ENCODE measurements around the gene CDKN2D. TPM values are rescaled to one million over a fixed set of nuclear protein-coding genes. Genes with fewer than 3 reads are reported as not detected.
"Not testable (repeated sequence)": the region's sequence is repeated elsewhere in the genome, so short reads cannot be mapped to it uniquely, and the experiment has no call there.

Gene CDKN2D
- total RNA-seq, 1 donor from 2014 or later, result 3.4 TPM

DNA sequence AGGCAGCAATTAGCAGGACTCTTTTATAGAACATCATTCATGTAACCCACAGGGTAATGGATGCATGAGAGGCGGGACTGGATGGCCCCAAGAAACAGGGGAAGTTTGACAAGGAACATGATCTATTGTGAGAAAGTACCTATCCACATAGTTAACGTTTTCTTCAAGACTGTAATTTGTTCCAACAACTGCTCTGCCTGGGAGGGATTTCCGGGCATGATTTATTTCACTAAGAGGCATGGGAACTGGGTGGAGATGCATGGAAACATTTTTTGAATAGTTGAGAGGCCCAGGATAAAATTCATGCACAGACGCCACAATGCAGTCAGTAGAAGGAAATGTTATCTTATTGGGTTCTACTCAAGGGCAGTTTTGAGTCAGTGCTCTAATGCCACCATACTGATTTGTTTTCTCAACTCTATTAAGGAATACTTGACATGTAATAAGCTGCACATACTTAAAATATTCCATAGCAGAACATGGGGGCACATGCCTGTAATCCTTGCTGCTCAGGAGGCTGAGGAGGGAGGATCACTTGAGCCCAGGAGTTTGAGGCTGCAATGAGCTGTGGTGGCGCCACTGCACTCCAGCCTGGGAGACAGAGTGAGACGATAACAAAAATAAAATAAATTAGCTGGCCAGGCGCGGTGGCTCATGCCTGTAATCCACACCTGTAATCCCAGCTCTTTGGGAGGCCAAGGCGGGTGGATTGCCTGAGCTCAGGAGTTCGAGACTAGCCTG lies 35.0 kb downstream of the CDKN2D start:
- TF ChIP-seq EZH2phosphoT487 (IDR thresholded peaks at IDR 0.05) (no peak), CTCF (IDR thresholded peaks at IDR 0.05) (no peak), EZH2 (IDR thresholded peaks at IDR 0.05) (no peak)
- H3K9ac ChIP-seq, result no peak overlapping the region
- no peak overlapping the region for H2AFZ ChIP-seq (replicated peaks)
- H3K4me1 Mint-ChIP-seq, result no peaks in the 10 kb centered on the region
- no peaks in the 10 kb centered on the region for H3K4me1 ChIP-seq
- peaks cover 11% of the 10 kb centered on the region for H3K27me3 Mint-ChIP-seq (ENCODE audit: insufficient read depth, low read depth)
- H3K4me3 Mint-ChIP-seq, result no peak overlapping the region
- H3K9me3 Mint-ChIP-seq, result no peaks in the 10 kb centered on the region
- H3K27ac Mint-ChIP-seq, result no peak overlapping the region
- H3K36me3 ChIP-seq, result no peaks in the 10 kb centered on the region
- H3F3A ChIP-seq (ENCODE audit: low read depth), result no peaks in the 10 kb centered on the region
- no peak overlapping the region for H3K4me2 ChIP-seq
- no peaks in the 10 kb centered on the region for H3K9me3 ChIP-seq (ENCODE audit: low read depth)
- no peak overlapping the region for H3K27ac ChIP-seq
- H3K36me3 Mint-ChIP-seq, result no peaks in the 10 kb centered on the region
- no peak overlapping the region for H3K4me3 ChIP-seq
- no peaks in the 10 kb centered on the region for H3K79me2 ChIP-seq (ENCODE audit: low read depth)
- no peaks in the 10 kb centered on the region for H4K20me1 ChIP-seq (ENCODE audit: low read depth)
- no peak for DNase-seq (ENCODE audit: low spot score)
- no peaks in the 10 kb centered on the region for H3K27me3 ChIP-seq

DNA sequence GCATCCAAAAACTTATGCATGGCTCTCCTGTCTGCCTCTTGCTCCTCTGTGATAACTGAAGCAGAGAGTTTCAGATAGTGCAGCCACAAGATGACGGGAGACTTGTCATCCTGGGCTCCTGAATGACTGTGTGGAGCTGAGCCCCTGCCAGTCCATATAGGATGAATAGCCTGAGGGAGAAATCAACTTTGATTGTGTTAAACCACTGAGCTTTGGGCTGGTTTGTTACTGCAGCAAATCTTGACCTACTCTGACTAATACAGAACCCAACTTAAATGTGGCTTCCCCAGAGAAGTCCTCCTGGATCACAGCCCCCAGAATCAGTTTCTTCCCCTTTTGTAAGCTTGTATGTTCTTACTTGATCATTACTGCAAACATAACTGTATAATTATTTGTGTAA lies 36.3 kb downstream of the CDKN2D start:
- H3K27me3 ChIP-seq, result no peaks in the 10 kb centered on the region
- H3K4me1 ChIP-seq, result no peaks in the 10 kb centered on the region
- Mint-ChIP-seq H3K36me3 (no peaks in the 10 kb centered on the region), H3K27ac (no peak overlapping the region), H3K4me3 (no peak overlapping the region), H3K9me3 (no peaks in the 10 kb centered on the region), H3K4me1 (no peaks in the 10 kb centered on the region), H3K27me3 (ENCODE audit: insufficient read depth, low read depth) (peaks cover 11% of the 10 kb centered on the region)
- H3K9ac ChIP-seq, result no peak overlapping the region
- H3F3A ChIP-seq (ENCODE audit: low read depth), result no peaks in the 10 kb centered on the region
- H3K27ac ChIP-seq, result no peak overlapping the region
- H3K9me3 ChIP-seq (ENCODE audit: low read depth), result no peaks in the 10 kb centered on the region
- no peak for DNase-seq (ENCODE audit: low spot score)
- no peak overlapping the region for H3K4me2 ChIP-seq
- no peak overlapping the region for H3K4me3 ChIP-seq
- H3K79me2 ChIP-seq (ENCODE audit: low read depth), result no peaks in the 10 kb centered on the region
- no peak overlapping the region for H2AFZ ChIP-seq (replicated peaks)
- H4K20me1 ChIP-seq (ENCODE audit: low read depth), result no peaks in the 10 kb centered on the region
- TF ChIP-seq EZH2phosphoT487 (IDR thresholded peaks at IDR 0.05) (no peak), CTCF (IDR thresholded peaks at IDR 0.05) (no peak), EZH2 (IDR thresholded peaks at IDR 0.05) (no peak)
- H3K36me3 ChIP-seq, result no peaks in the 10 kb centered on the region

GRCh38 chr19:10526887-10527286 lies 41.9 kb downstream of the CDKN2D start:
- not testable (repeated sequence) for H3K27ac Mint-ChIP-seq

GRCh38 chr19:10525636-10526035 lies 43.1 kb downstream of the CDKN2D start:
- Histone ChIP-seq H3K36me3 (no peaks in the 10 kb centered on the region), H3K4me1 (no peaks in the 10 kb centered on the region), H3K4me2 (no peak overlapping the region), H3F3A (ENCODE audit: low read depth) (no peaks in the 10 kb centered on the region), H3K9ac (no peak overlapping the region), H3K79me2 (ENCODE audit: low read depth) (no peaks in the 10 kb centered on the region), H3K27ac (no peak overlapping the region), H4K20me1 (ENCODE audit: low read depth) (no peaks in the 10 kb centered on the region), H3K4me3 (no peak overlapping the region), H2AFZ (replicated peaks) (no peak overlapping the region), H3K27me3 (peaks cover 4% of the 10 kb centered on the region), H3K9me3 (ENCODE audit: low read depth) (no peaks in the 10 kb centered on the region)
- Mint-ChIP-seq H3K4me3 (no peak overlapping the region), H3K4me1 (no peaks in the 10 kb centered on the region), H3K27me3 (ENCODE audit: insufficient read depth, low read depth) (peaks cover 2% of the 10 kb centered on the region), H3K36me3 (no peaks in the 10 kb centered on the region), H3K27ac (no peak overlapping the region), H3K9me3 (no peaks in the 10 kb centered on the region)
- TF ChIP-seq EZH2phosphoT487 (IDR thresholded peaks at IDR 0.05) (no peak), CTCF (IDR thresholded peaks at IDR 0.05) (no peak), EZH2 (IDR thresholded peaks at IDR 0.05) (no peak)
- DNase-seq (ENCODE audit: low spot score), result no peak

More at GRCh38 chr19:10526887-10527286, 41.9 kb downstream of the CDKN2D start:
- H3K9me3 Mint-ChIP-seq; H3K4me3 ChIP-seq; H3K27me3 ChIP-seq; H3F3A ChIP-seq (ENCODE audit: low read depth); H4K20me1 ChIP-seq (ENCODE audit: low read depth); H3K4me3 Mint-ChIP-seq; H3K36me3 Mint-ChIP-seq; H2AFZ ChIP-seq (replicated peaks); H3K4me1 Mint-ChIP-seq; H3K27ac ChIP-seq; H3K4me2 ChIP-seq; H3K36me3 ChIP-seq; H3K9me3 ChIP-seq (ENCODE audit: low read depth); DNase-seq (ENCODE audit: low spot score); H3K4me1 ChIP-seq; H3K79me2 ChIP-seq (ENCODE audit: low read depth); H3K27me3 Mint-ChIP-seq (ENCODE audit: insufficient read depth, low read depth); H3K9ac ChIP-seq: not testable (repeated sequence)
